OCI-LY7 (cell line): ENCODE measurements around the gene MTCL1. TPM values are rescaled to one million over a fixed set of nuclear protein-coding genes. Genes with fewer than 3 reads are reported as not detected.

Source experiments
- BruUV-seq: library from RNA; stranded (reverse); fragments of 400-500 nt; replicated peaks from 2 replicates; lab custom pipeline; 2021; lab: Mats Ljungman, UMichigan
- CTCF ChIA-PET: fragments of 300-600 bp; sonication (Branson Sonifier 250); formaldehyde crosslinking; loops from one replicate; lab custom pipeline; 2022; ENCODE audit warnings: antibody characterized with exemption; ENCODE audit not compliant: unreplicated experiment; lab: Charles Lee
- POLR2A ChIA-PET: fragments of 300-600 bp; sonication (Branson Sonifier 250); formaldehyde crosslinking; loops from one replicate; lab custom pipeline; 2022; ENCODE audit warnings: antibody characterized with exemption; lab: Charles Lee
- DNase-seq: peaks from one replicate; pipeline ENCODE4 v3.0.0-alpha.2; 2015; ENCODE audit warnings: low spot score
- H2AFZ ChIP-seq: fragments of 200-600 bp; sonication (generic), shearing (Covaris generic); 2 replicates; pipeline ENCODE4 v1.6.1; 2014; ENCODE audit warnings: mild to moderate bottlenecking, antibody characterized with exemption, low read length, moderate library complexity
- H3K27ac ChIP-seq: fragments of 200-600 bp; sonication (generic); 2 replicates; pipeline ENCODE4 v1.5.1; 2014; ENCODE audit warnings: mixed run types, low read depth, mild to moderate bottlenecking, moderate library complexity, low read length, inconsistent platforms; ENCODE audit not compliant: poor library complexity, severe bottlenecking
- H3K36me3 ChIP-seq: fragments of 200-600 bp; sonication (generic); 2 replicates; pipeline ENCODE4 v1.6.1; 2014; ENCODE audit warnings: mild to moderate bottlenecking, antibody characterized with exemption, low read length, moderate library complexity, mixed read lengths; ENCODE audit not compliant: insufficient read depth
- H3K4me1 ChIP-seq: fragments of 200-600 bp; sonication (generic); 2 replicates; pipeline ENCODE4 v1.5.1; 2014; ENCODE audit warnings: mild to moderate bottlenecking, low read length; ENCODE audit not compliant: insufficient read depth, poor library complexity, severe bottlenecking
- H3K4me2 ChIP-seq: fragments of 200-600 bp; sonication (generic); 2 replicates; pipeline ENCODE4 v1.6.1; 2014; ENCODE audit warnings: mild to moderate bottlenecking, low read length
- H3K4me3 ChIP-seq: fragments of 200-600 bp; sonication (generic); 2 replicates; pipeline ENCODE4 v1.5.1; 2014; ENCODE audit warnings: mild to moderate bottlenecking, low read depth, low read length; ENCODE audit not compliant: poor library complexity, severe bottlenecking
- H3K79me2 ChIP-seq: fragments of 200-600 bp; sonication (generic); 2 replicates; pipeline ENCODE4 v1.6.1; 2016; ENCODE audit warnings: low read depth, mild to moderate bottlenecking, low read length, moderate library complexity, mixed read lengths; ENCODE audit not compliant: insufficient read depth
- H3K9me2 ChIP-seq: fragments of 200-600 bp; sonication (generic); 2 replicates; pipeline ENCODE4 v1.6.1; 2016; ENCODE audit warnings: mild to moderate bottlenecking, low read length, mixed read lengths; ENCODE audit not compliant: insufficient read depth
- H3K9me3 ChIP-seq: fragments of 200-600 bp; sonication (generic); 2 replicates; pipeline ENCODE4 v1.6.1; 2014; ENCODE audit warnings: mild to moderate bottlenecking, mixed run types, low read length, mixed read lengths
- H4K20me1 ChIP-seq: fragments of 200-600 bp; sonication (generic); 2 replicates; pipeline ENCODE4 v1.6.1; 2014; ENCODE audit warnings: mild to moderate bottlenecking, antibody characterized with exemption, low read length, moderate library complexity, mixed read lengths; ENCODE audit not compliant: insufficient read depth
- CTCF ChIP-seq: fragments of 200-600 bp; sonication (generic); conservative IDR thresholded peaks from 2 replicates; pipeline ENCODE4 v1.5.1; 2014; ENCODE audit warnings: mild to moderate bottlenecking, antibody characterized with exemption, low read length, moderate library complexity, mixed read lengths
- EZH2phosphoT487 ChIP-seq: fragments of 200-600 bp; sonication (generic); IDR thresholded peaks from 2 replicates; pipeline ENCODE4 v1.6.1; 2018; ENCODE audit warnings: low read depth, borderline replicate concordance, mild to moderate bottlenecking, mixed run types, antibody characterized with exemption, low read length, moderate library complexity, mixed read lengths
- intact Hi-C: fragments of 100-400 bp; cut with micrococcal nuclease; formaldehyde crosslinking; loops from one replicate; pipeline ENCODE4 v1.10.0; 2022; ENCODE audit not compliant: unreplicated experiment
- total RNA-seq, 2 experiments: library from RNA; depleted of rRNA in 1 of 2; stranded (reverse); fragments of >200 nt in 1 of 2; shearing (Covaris generic) in 1 of 2; gene quantifications; 2 replicates each; pipeline ENCODE4 v1.2.3, GENCODE V29; 2014 to 2022

Gene MTCL1
- total RNA-seq, 2 experiments from 2014 or later, result 96.8 to 159 TPM

GRCh38 chr18:8858888-8859511 lies 153.6 kb downstream of the MTCL1 start:
- Histone ChIP-seq H2AFZ (no peak overlapping the region), H3K4me2 (no peak overlapping the region), H3K4me1 (peaks cover 23% of the 10 kb centered on the region), H3K79me2 (no peaks in the 10 kb centered on the region), H3K9me3 (no peaks in the 10 kb centered on the region), H3K9me2 (no peaks in the 10 kb centered on the region), H3K36me3 (no peaks in the 10 kb centered on the region), H3K27ac (no peak overlapping the region), H4K20me1 (no peaks in the 10 kb centered on the region), H3K4me3 (no peak overlapping the region)
- no peak for TF ChIP-seq CTCF
- no peak for TF ChIP-seq EZH2phosphoT487
- ChIA-PET POLR2A (interaction anchor here (0.5 to 0.6 kb wide), 2 partner anchors 395 to 721 kb away, joined by 3 read pairs; no protein-coding TSS in a partner anchor), CTCF (no interaction called here)
- DNase-seq, result no peak
- BruUV-seq, result no TSS peak
- intact Hi-C loops, result no loop called here

- peaks cover 23% of the 10 kb centered on the region for H3K4me1 ChIP-seq
- peak; percentile 87 for DNase-seq
- TF ChIP-seq EZH2phosphoT487 (no peak), CTCF (no peak)
- no peaks in the 10 kb centered on the region for H3K79me2 ChIP-seq
- peak overlapping the region; percentile 49 for H3K4me2 ChIP-seq
- peak overlapping the region; percentile 92 for H2AFZ ChIP-seq
- H3K27ac ChIP-seq, result peak overlapping the region; percentile 63
- POLR2A ChIA-PET, result no interaction called here
- H3K9me2 ChIP-seq, result no peaks in the 10 kb centered on the region
- no TSS peak for BruUV-seq
- CTCF ChIA-PET, result no interaction called here
- intact Hi-C loops, result loop anchor here (2.0 kb wide), 1 partner anchor 20 kb away; no protein-coding TSS in a partner anchor
- H3K9me3 ChIP-seq, result no peaks in the 10 kb centered on the region
- H3K36me3 ChIP-seq, result no peaks in the 10 kb centered on the region
- no peak overlapping the region for H3K4me3 ChIP-seq
- no peaks in the 10 kb centered on the region for H4K20me1 ChIP-seq
These were observed 155.7 kb downstream of the MTCL1 start for GRCh38 chr18:8860845-8861642.
